Heart left ventricle (tissue), 16 donors: ENCODE measurements around the gene B3GAT3. TPM values are rescaled to one million over a fixed set of nuclear protein-coding genes. Genes with fewer than 3 reads are reported as not detected.

Source experiments
- ATAC-seq, 4 donors: fragments of 200-7000 bp; cut with Tn5 transposase; one replicate each; pipeline ENCODE4 v1.9.1; 2020 to 2022; ENCODE audit warnings: moderate library complexity in 4 of 4, mild to moderate bottlenecking in 3 of 4, moderate number of reproducible peaks in 1 of 4
- DNase-seq, 5 donors: peaks; one replicate each; pipeline ENCODE4 v3.0.0-alpha.2; 2020
- H3K27ac ChIP-seq, 12 donors: fragments of 200-600 bp; sonication (generic) in 4 of 12; one replicate each; pipeline versions ENCODE4 v1.5.0 to v1.8.0; 2016 to 2022; ENCODE audit warnings: mild to moderate bottlenecking in 2 of 12
- H3K27me3 ChIP-seq, 9 donors: fragments of 200-600 bp; sonication (generic) in 2 of 9; one replicate each; pipeline versions ENCODE4 v1.5.1 to v1.8.0; 2016 to 2022; ENCODE audit warnings: mild to moderate bottlenecking in 3 of 9
- H3K36me3 ChIP-seq, 9 donors: fragments of 200-600 bp; sonication (generic) in 2 of 9; one replicate each; pipeline versions ENCODE4 v1.5.0 to v1.8.0; 2018 to 2022; ENCODE audit warnings: mild to moderate bottlenecking in 2 of 9
- H3K4me1 ChIP-seq, 12 donors: fragments of 200-600 bp; sonication (generic) in 4 of 12; one replicate each; pipeline versions ENCODE4 v1.5.0 to v1.8.0; 2016 to 2022; ENCODE audit warnings: mild to moderate bottlenecking in 3 of 12
- H3K4me3 ChIP-seq, 12 donors: fragments of 200-600 bp; sonication (generic) in 4 of 12; one replicate each; pipeline versions ENCODE4 v1.5.0 to v1.8.0; 2017 to 2022; ENCODE audit warnings: mild to moderate bottlenecking in 9 of 12, moderate library complexity in 4 of 12
- H3K9me3 ChIP-seq, 12 donors: fragments of 200-600 bp; sonication (generic) in 4 of 12; one replicate each; pipeline versions ENCODE4 v1.5.0 to v1.8.0; 2016 to 2022; ENCODE audit warnings: mild to moderate bottlenecking in 1 of 12
- CTCF ChIP-seq, 12 donors: fragments of 200-600 bp; sonication (generic) in 4 of 12; IDR thresholded peaks; one replicate each; pipeline versions ENCODE4 v1.5.0 to v1.8.0; 2018 to 2022; ENCODE audit warnings: antibody characterized with exemption in 12 of 12, mild to moderate bottlenecking in 5 of 12
- POLR2A ChIP-seq, 2 donors: fragments of 450-650 bp; IDR thresholded peaks; one replicate each; pipeline ENCODE4 v1.6.1; 2017; ENCODE audit warnings: antibody characterized with exemption in 2 of 2, mild to moderate bottlenecking in 2 of 2, moderate library complexity in 2 of 2
- WGBS, 4 donors: extraction: QIAGEN DNeasy Blood & Tissue Kit in 2 of 4; methylation state at CpG; one replicate each; pipeline versions ENCODE4 v1.1.5 to v1.1.7; 2013 to 2018; 5-methylcytosine and 5-hydroxymethylcytosine counted together
- intact Hi-C, 10 donors: fragments of 100-400 bp; cut with DNase I; formaldehyde crosslinking; loops; one replicate each; pipeline versions ENCODE4 v1.11.1 to v1.14.2; 2022
- polyA plus RNA-seq, 2 donors: library from polyadenylated mRNA; stranded (reverse); fragments of 200-250 nt; gene quantifications; one replicate each; pipeline ENCODE4 v1.2.3, GENCODE V29; 2013
- total RNA-seq, 9 donors: library from RNA; depleted of rRNA in 2 of 9; stranded (reverse); fragments of >200 nt in 2 of 9; fragmentation: NEBNext Ultra II Directional in 3 of 9; extraction: Animal tissue kit (Norgen Biotek cat#: 25700) in 3 of 9; gene quantifications; one replicate each; pipeline versions ENCODE4 v1.1.0 to v1.2.4, GENCODE V29; 2016 to 2023
- donor health status: ischemic (EF 13 %, LVEDD 7.1; RV severe dilation, severe dysfunction).
- donor health status: healthy with polysubstance abuse.
- donor health status: DM: no; HTN: yes; CAD: no.
- donor health status: DM: no; HTN: no; CAD: no.
- donor health status: ischemic (EF 25% LVEDD 6.9; RV normal size, moderate dysfunction).
- donor health status: ischemic (EF 25% LVEDD 5.7; RV mildly dilated, moderate dysfunction).
- donor health status: healthy.
- donor health status: DM: yes; HTN: yes; CAD: no.
- donor health status: ischemic (EF 35%, LVEDD 5.7; RV mildly dilated, moderate dysfunction).
- donor health status: nonischemic (EF 11% LVEDD 7.7; RV severe dilation, severe dysfunction).
- donor health status: DM: yes; HTN: yes; CAD: no.
- donor health status: PGD.
- donor health status: ischemic (EF 29% LVEDD 5.4; RV normal size, mild dysfunction).
- donor health status: nonischemic (EF 23%, LVEDD 6.1; RV moderate dilation, normal function).

The B3GAT3 gene
- total and polyA plus RNA-seq, 11 donors = 9.2 to 38.1 (median 13.1) TPM

- intact Hi-C loops = no loop called here
- ATAC-seq = no peak
- 80 to 86% (median 83%) methylated on average over 18 of the region's 18 CpGs for WGBS, 4 donors
- H3K36me3 ChIP-seq = peaks cover 0 to 97% (median 74%) of the 10 kb centered on the region in 9 donors
- H3K4me1 ChIP-seq = peaks cover 0 to 20% (median 4%) of the 10 kb centered on the region in 12 donors
- peak in 1 of 5 donors; percentile 17 for DNase-seq
- no peak overlapping the region for H3K27ac ChIP-seq
- H3K27me3 ChIP-seq = no peaks in the 10 kb centered on the region
- TF ChIP-seq POLR2A (IDR thresholded peaks at IDR 0.05) (no peak), CTCF (IDR thresholded peaks at IDR 0.05) (no peak)
- no peak overlapping the region for H3K4me3 ChIP-seq
- H3K9me3 ChIP-seq = no peaks in the 10 kb centered on the region
Measured at GRCh38 chr11:62580959-62581715, 40.6 kb downstream of the B3GAT3 start.

- Histone ChIP-seq H3K36me3 (peaks cover 0 to 85% (median 66%) of the 10 kb centered on the region in 9 donors), H3K27ac (peak overlapping the region in 3 of 12 donors; percentile 69 to 84 (median 76)), H3K4me1 (peaks cover 0 to 39% (median 20%) of the 10 kb centered on the region in 12 donors), H3K4me3 (no peak overlapping the region), H3K27me3 (no peaks in the 10 kb centered on the region), H3K9me3 (no peaks in the 10 kb centered on the region)
- DNase-seq (no peak), ATAC-seq (no peak)
- no peak for TF ChIP-seq POLR2A (IDR thresholded peaks at IDR 0.05)
- TF ChIP-seq CTCF (IDR thresholded peaks at IDR 0.05) = no peak
- WGBS, 4 donors = 93 to 95% (median 94%) methylated on average over 2 of the region's 2 CpGs
- intact Hi-C loops = no loop called here
Measured at GRCh38 chr11:62579252-62579651, 42.5 kb downstream of the B3GAT3 start.

- TF ChIP-seq POLR2A (IDR thresholded peaks at IDR 0.05) (no peak), CTCF (IDR thresholded peaks at IDR 0.05) (no peak)
- peaks cover 0 to 79% (median 60%) of the 10 kb centered on the region in 9 donors for H3K36me3 ChIP-seq
- no peaks in the 10 kb centered on the region for H3K9me3 ChIP-seq
- H3K4me3 ChIP-seq = no peak overlapping the region
- peak overlapping the region in 9 of 12 donors; percentile 9 to 95 (median 84) for H3K27ac ChIP-seq
- WGBS, 4 donors = 97 to 100% (median 98%) methylated on average over 11 of the region's 11 CpGs
- H3K4me1 ChIP-seq = peaks cover 0 to 40% (median 20%) of the 10 kb centered on the region in 12 donors
- intact Hi-C loops = no loop called here
- no peaks in the 10 kb centered on the region for H3K27me3 ChIP-seq
- no peak for ATAC-seq
- no peak for DNase-seq
Measured at GRCh38 chr11:62578541-62578940, 43.2 kb downstream of the B3GAT3 start.

- Histone ChIP-seq H3K36me3 (peaks cover 0 to 72% (median 58%) of the 10 kb centered on the region in 9 donors), H3K4me3 (peak overlapping the region in 6 of 12 donors; percentile 14 to 88 (median 74)), H3K27ac (peak overlapping the region; percentile 68 to 98 (median 90)), H3K27me3 (no peaks in the 10 kb centered on the region), H3K4me1 (peaks cover 6 to 48% (median 27%) of the 10 kb centered on the region in 12 donors), H3K9me3 (no peaks in the 10 kb centered on the region)
- TF ChIP-seq POLR2A (IDR thresholded peaks at IDR 0.05) (no peak), CTCF (IDR thresholded peaks at IDR 0.05) (no peak)
- intact Hi-C loops = no loop called here
- peak in 4 of 5 donors; percentile 57 to 78 (median 76) for DNase-seq
- peak in 3 of 4 donors; percentile 4 to 58 (median 8) for ATAC-seq
- WGBS, 4 donors = 50 to 67% (median 59%) methylated on average over 12 of the region's 12 CpGs
Measured at GRCh38 chr11:62577046-62577714, 44.6 kb downstream of the B3GAT3 start.
